ENCODE data around the gene UBN1.

Gene UBN1

GRCh38 chr16:4837733-4838501, 9.4 kb upstream of the UBN1 start:
- no peak for ATAC-seq
- TF ChIP-seq POU6F1 (CRISPR knock-in tag; IDR thresholded peaks at IDR 0.05; ENCODE audit: borderline replicate concordance, low read depth) (no peak), BACH2 (CRISPR knock-in tag; IDR thresholded peaks at IDR 0.05; ENCODE audit: borderline replicate concordance) (no peak), CREB5 (CRISPR knock-in tag; IDR thresholded peaks at IDR 0.05; ENCODE audit: low read depth) (no peak), TCF4 (CRISPR knock-in tag; IDR thresholded peaks at IDR 0.05; ENCODE audit: borderline replicate concordance) (no peak), CSDC2 (CRISPR knock-in tag; IDR thresholded peaks at IDR 0.05) (no peak), PATZ1 (CRISPR knock-in tag; IDR thresholded peaks at IDR 0.05; ENCODE audit: borderline replicate concordance) (no peak), ZFP30 (CRISPR knock-in tag; IDR thresholded peaks at IDR 0.05) (no peak), TOX (CRISPR knock-in tag; IDR thresholded peaks at IDR 0.05; ENCODE audit: borderline replicate concordance) (no peak)

- TF ChIP-seq TSHZ2 (CRISPR knock-in tag; IDR thresholded peaks at IDR 0.05) (no peak), OSR1 (CRISPR knock-in tag; IDR thresholded peaks at IDR 0.05) (no peak), SNAI2 (CRISPR knock-in tag; IDR thresholded peaks at IDR 0.05) (no peak), ZNF8 (CRISPR knock-in tag; IDR thresholded peaks at IDR 0.05) (no peak), ESRRG (CRISPR knock-in tag; IDR thresholded peaks at IDR 0.05) (no peak), ZFP30 (CRISPR knock-in tag; IDR thresholded peaks at IDR 0.05) (no peak)
- ATAC-seq = no peak
Measured at GRCh38 chr16:4839942-4840341, 7.3 kb upstream of the UBN1 start.

- ATAC-seq = no peak
- TF ChIP-seq PATZ1 (CRISPR knock-in tag; IDR thresholded peaks at IDR 0.05; ENCODE audit: borderline replicate concordance) (no peak), ZFP3 (CRISPR knock-in tag; IDR thresholded peaks at IDR 0.05) (no peak), ZNF70 (CRISPR knock-in tag; IDR thresholded peaks at IDR 0.05) (no peak), TCF4 (CRISPR knock-in tag; IDR thresholded peaks at IDR 0.05; ENCODE audit: borderline replicate concordance) (no peak), ESRRG (CRISPR knock-in tag; IDR thresholded peaks at IDR 0.05) (no peak), CSDC2 (CRISPR knock-in tag; IDR thresholded peaks at IDR 0.05) (no peak), TOX (CRISPR knock-in tag; IDR thresholded peaks at IDR 0.05; ENCODE audit: borderline replicate concordance) (no peak), ZC3H10 (CRISPR knock-in tag; IDR thresholded peaks at IDR 0.05) (no peak), BACH2 (CRISPR knock-in tag; IDR thresholded peaks at IDR 0.05; ENCODE audit: borderline replicate concordance) (no peak)
Measured at GRCh38 chr16:4840984-4841383, 6.3 kb upstream of the UBN1 start.

GRCh38 chr16:4846503-4846900, 779 bp upstream of the UBN1 start:
- peak; percentile 72 for ATAC-seq
- TF ChIP-seq ZNF565 (CRISPR knock-in tag; conservative IDR thresholded peaks at IDR 0.05; ENCODE audit: low read depth) (no peak), TSHZ2 (CRISPR knock-in tag; IDR thresholded peaks at IDR 0.05) (no peak), TOX (CRISPR knock-in tag; IDR thresholded peaks at IDR 0.05; ENCODE audit: borderline replicate concordance) (no peak), ZC3H10 (CRISPR knock-in tag; IDR thresholded peaks at IDR 0.05) (no peak), ZFP30 (CRISPR knock-in tag; IDR thresholded peaks at IDR 0.05) (no peak), ARNTL (CRISPR knock-in tag; IDR thresholded peaks at IDR 0.05; ENCODE audit: borderline replicate concordance, low read depth) (no peak), PPARA (CRISPR knock-in tag; IDR thresholded peaks at IDR 0.05; ENCODE audit: borderline replicate concordance) (no peak), RARB (CRISPR knock-in tag; IDR thresholded peaks at IDR 0.05) (no peak), GLIS3 (CRISPR knock-in tag; IDR thresholded peaks at IDR 0.05) (no peak), CREB5 (CRISPR knock-in tag; IDR thresholded peaks at IDR 0.05; ENCODE audit: low read depth) (no peak), OSR1 (CRISPR knock-in tag; IDR thresholded peaks at IDR 0.05) (no peak)
